ENCODE data around the gene RAB10.

RAB10 gene

DNA sequence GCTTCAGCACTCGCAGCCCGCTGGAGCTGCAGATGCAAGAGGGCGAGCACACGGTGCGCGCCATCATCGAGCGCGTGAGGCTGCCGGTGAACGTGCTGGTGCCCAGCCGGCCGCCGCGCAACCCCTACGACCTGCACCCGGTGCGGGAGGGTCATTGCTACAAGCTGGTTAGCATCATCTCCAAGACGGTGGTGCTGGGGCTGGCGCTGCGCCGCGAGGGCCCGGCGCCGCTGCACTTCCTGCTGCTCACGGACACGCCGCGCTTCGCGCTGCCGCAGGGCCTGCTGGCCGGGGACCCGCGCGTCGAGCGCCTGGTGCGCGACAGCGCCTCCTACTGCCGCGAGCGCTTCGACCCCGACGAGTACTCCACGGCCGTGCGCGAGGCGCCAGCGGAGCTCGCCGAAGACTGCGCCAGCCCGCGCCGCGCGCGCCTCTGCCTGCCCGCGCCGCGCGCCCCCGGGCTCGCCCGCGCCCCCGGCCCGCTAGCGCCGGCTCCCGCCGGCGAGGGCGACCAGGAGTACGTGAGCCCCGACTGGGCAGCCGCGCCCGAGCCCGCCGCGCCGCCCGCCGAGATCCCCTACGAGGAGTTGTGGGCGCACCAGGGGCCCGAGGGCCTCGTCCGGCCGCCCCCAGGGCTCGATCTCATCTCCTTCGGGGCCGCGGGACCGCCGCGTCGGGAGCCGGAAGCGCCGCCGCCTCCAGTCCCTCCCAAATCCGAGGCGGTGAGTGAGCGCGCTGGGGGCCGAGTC is 150.8 kb downstream of the RAB10 start:
- DNase-seq (ENCODE audit: extremely low read depth, low read depth): peak; percentile 60
- peak; percentile 50 for TF ChIP-seq CTCF (IDR thresholded peaks at IDR 0.05; ENCODE audit: low read depth, low read length)

- no peak for DNase-seq (ENCODE audit: extremely low read depth, low read depth)
- no peak for TF ChIP-seq CTCF (IDR thresholded peaks at IDR 0.05; ENCODE audit: low read depth, low read length)
Observed at GRCh38 chr2:26185304-26185928, 151.5 kb downstream of the RAB10 start.

- no peak for TF ChIP-seq CTCF (IDR thresholded peaks at IDR 0.05; ENCODE audit: low read depth, low read length)
- no peak for DNase-seq (ENCODE audit: extremely low read depth, low read depth)
Observed at GRCh38 chr2:26185954-26186770, 152.3 kb downstream of the RAB10 start.
